BJ (cell line): ENCODE measurements around the gene EIF3J. TPM values are rescaled to one million over a fixed set of nuclear protein-coding genes. Genes with fewer than 3 reads are reported as not detected.

Source experiments
- CTCF ChIA-PET: fragments of 350-600 bp; formaldehyde crosslinking; extraction: SDS; loops from one replicate; lab custom pipeline; 2021; ENCODE audit warnings: antibody characterized with exemption, inconsistent platforms; lab: Yijun Ruan, JAX
- POLR2A ChIA-PET: fragments of 300-600 bp; sonication (Branson Sonifier 250); formaldehyde crosslinking; extraction: SDS; loops from one replicate; lab custom pipeline; 2021; ENCODE audit warnings: antibody characterized with exemption; lab: Charles Lee
- DNase-seq: peaks from one replicate; pipeline ENCODE4 v3.0.0-alpha.2; 2011; ENCODE audit warnings: low read depth
- H3K27me3 ChIP-seq: 2 replicates; pipeline ENCODE4 v1.6.0; 2011; ENCODE audit warnings: low read length; ENCODE audit not compliant: control insufficient read depth, insufficient read depth
- H3K36me3 ChIP-seq: 2 replicates; pipeline ENCODE4 v1.5.1; 2011; ENCODE audit warnings: low read length; ENCODE audit not compliant: control insufficient read depth, insufficient read depth
- H3K4me3 ChIP-seq: 2 replicates; pipeline ENCODE4 v1.5.1; 2011; ENCODE audit warnings: low read depth, mild to moderate bottlenecking, control low read depth, low read length
- polyA plus RNA-seq: library from polyadenylated mRNA; depleted of rRNA; stranded (reverse); fragments of >200 nt; gene quantifications from 2 replicates; pipeline ENCODE4 v1.2.3, GENCODE V29; 2011
- TF ChIP-seq, protein P1 (sequence below): IDR thresholded peaks from 2 replicates; pipeline ENCODE4 v1.5.1; 2011; ENCODE audit warnings: low read depth, mild to moderate bottlenecking, control low read depth, inconsistent platforms, low read length, moderate library complexity; ENCODE audit not compliant: insufficient read depth

The EIF3J gene
- polyA plus RNA-seq, 1 experiment: 22.5 TPM

DNA sequence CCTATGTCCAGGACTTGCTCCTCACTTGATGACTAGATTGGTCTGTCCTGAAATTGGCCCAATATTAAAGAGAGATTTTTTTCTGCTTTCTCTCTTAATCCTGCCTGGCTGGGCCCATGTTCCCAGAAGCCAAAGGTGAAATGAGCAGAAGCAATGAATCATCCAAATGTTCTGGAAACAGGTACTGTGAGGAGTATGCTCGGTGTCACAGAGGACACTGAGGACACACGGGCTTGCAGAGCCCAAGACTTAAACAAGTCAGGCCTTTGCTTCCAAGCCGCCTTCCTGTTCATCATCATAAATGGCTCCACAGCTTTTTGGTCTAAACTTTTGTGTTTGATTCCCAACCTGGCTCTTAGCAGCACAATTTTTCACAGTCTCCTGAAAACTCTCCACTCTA lies 31.4 kb downstream of the EIF3J start:
- H3K36me3 ChIP-seq: peaks cover 20% of the 10 kb centered on the region
- no peak overlapping the region for H3K4me3 ChIP-seq
- H3K27me3 ChIP-seq: no peaks in the 10 kb centered on the region
- POLR2A ChIA-PET: no interaction called here
- TF ChIP-seq, protein P1, sequence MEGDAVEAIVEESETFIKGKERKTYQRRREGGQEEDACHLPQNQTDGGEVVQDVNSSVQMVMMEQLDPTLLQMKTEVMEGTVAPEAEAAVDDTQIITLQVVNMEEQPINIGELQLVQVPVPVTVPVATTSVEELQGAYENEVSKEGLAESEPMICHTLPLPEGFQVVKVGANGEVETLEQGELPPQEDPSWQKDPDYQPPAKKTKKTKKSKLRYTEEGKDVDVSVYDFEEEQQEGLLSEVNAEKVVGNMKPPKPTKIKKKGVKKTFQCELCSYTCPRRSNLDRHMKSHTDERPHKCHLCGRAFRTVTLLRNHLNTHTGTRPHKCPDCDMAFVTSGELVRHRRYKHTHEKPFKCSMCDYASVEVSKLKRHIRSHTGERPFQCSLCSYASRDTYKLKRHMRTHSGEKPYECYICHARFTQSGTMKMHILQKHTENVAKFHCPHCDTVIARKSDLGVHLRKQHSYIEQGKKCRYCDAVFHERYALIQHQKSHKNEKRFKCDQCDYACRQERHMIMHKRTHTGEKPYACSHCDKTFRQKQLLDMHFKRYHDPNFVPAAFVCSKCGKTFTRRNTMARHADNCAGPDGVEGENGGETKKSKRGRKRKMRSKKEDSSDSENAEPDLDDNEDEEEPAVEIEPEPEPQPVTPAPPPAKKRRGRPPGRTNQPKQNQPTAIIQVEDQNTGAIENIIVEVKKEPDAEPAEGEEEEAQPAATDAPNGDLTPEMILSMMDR: no peak
- CTCF ChIA-PET: interaction anchor here (2.7 kb wide), 1 partner anchor 11 kb away, joined by 16 read pairs; no protein-coding TSS in a partner anchor
- no peak for DNase-seq

DNA sequence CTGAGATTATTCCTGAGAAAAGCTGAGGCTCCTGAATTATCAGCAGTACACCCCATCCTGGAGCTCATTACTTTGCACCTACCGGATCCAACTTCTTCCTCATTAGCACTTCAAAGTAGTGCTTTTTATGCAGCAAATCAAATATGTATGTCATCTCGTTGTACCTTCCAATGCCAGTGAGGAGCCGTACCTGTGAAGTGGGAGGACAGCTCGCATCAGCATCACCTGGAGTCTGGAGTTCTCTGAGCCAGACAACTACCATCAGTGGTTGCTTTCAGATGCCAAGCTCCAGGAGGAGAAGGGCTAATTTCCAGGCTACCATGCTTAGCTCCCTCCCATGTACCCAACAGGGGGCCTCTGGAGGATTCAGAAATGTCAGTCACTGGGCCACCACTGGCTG lies 32.4 kb downstream of the EIF3J start:
- POLR2A ChIA-PET: no interaction called here
- TF ChIP-seq, protein P1: no peak
- Histone ChIP-seq H3K4me3 (no peak overlapping the region), H3K27me3 (no peaks in the 10 kb centered on the region), H3K36me3 (peaks cover 22% of the 10 kb centered on the region)
- CTCF ChIA-PET: interaction anchor here (0.7 to 2.7 kb wide), 3 partner anchors 10 to 39 kb away, joined by 3 to 16 read pairs (median 3); no protein-coding TSS in a partner anchor
- no peak for DNase-seq

DNA sequence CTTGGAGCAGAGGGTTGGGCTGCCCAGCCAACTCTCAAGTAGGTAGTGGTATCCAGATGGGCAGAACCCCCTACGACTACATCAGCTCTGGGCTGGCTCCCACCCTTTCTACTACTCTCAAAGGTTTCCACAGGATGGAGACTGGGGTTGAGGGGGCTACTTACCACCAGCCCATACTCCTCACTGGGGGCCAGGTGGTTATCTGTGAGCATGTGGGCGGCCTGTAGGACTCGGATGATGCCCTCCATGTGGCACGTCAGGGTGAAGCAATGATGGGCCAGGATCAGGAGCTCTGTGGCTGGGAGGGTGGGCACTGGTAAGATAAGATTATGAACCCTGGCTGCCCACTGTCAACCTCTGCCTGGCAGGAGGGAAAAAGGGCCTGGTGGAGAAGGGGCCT lies 33.4 kb downstream of the EIF3J start:
- ChIA-PET POLR2A (no interaction called here), CTCF (interaction anchor here (1.7 to 2.7 kb wide), 2 partner anchors 9 to 14 kb away, joined by 6 to 16 read pairs; no protein-coding TSS in a partner anchor)
- H3K36me3 ChIP-seq: peaks cover 23% of the 10 kb centered on the region
- H3K4me3 ChIP-seq: no peak overlapping the region
- DNase-seq: no peak
- no peaks in the 10 kb centered on the region for H3K27me3 ChIP-seq
- TF ChIP-seq, protein P1: no peak

DNA sequence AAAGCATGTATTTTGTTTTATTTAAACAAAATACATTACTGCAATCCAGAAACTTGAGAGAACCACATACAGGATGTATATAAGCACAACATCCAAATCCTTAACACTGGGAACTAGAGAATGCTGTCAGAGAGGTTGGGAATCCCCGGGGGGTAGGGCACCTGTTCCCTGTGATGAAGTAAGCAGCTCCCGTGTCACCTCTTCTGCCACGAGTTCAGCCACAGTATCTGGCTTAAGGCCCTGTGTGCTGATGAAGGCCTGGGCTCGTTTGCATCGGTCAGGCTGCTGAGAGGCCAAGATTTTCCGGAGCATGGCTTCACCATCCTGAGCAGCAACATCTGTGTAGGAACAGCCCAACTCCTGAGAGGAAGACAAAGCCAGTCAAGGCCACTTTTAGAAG lies 36.4 kb downstream of the EIF3J start:
- no peaks in the 10 kb centered on the region for H3K27me3 ChIP-seq
- CTCF ChIA-PET: interaction anchor here (0.6 kb wide), 1 partner anchor 27 kb away, joined by 3 read pairs; no protein-coding TSS in a partner anchor
- H3K36me3 ChIP-seq: peaks cover 15% of the 10 kb centered on the region
- DNase-seq: no peak
- TF ChIP-seq, protein P1: no peak
- H3K4me3 ChIP-seq: no peak overlapping the region
- POLR2A ChIA-PET: no interaction called here

DNA sequence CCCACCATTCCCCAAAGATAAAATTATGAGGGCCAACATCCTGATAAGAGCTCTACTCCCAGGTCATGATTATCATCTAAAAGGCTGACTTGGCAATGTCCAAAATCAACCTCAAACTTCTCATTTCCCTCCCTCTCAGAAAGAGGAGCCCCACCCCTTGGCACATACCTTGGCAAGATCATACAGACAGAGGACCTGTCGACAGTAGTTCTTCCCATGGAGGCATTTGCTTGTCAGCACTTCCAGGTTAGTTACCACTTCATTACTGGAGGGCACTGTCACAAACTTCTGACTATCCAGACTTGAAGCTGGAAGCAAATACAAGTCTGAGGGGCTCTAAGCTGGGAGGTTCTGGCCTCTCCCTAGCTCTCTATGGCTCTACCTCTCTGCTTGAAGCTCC lies 37.8 kb downstream of the EIF3J start:
- no peaks in the 10 kb centered on the region for H3K27me3 ChIP-seq
- TF ChIP-seq, protein P1: no peak
- POLR2A ChIA-PET: no interaction called here
- H3K36me3 ChIP-seq: peaks cover 14% of the 10 kb centered on the region
- DNase-seq: no peak
- no peak overlapping the region for H3K4me3 ChIP-seq
- CTCF ChIA-PET: interaction anchor here (0.6 to 1.3 kb wide), 4 partner anchors 22 to 164 kb away, joined by 3 read pairs; partner anchors contain the start of gene SPG11
